Colonic mucosa (tissue), 4 donors: ENCODE data around the gene ACSF3. TPM values are rescaled to one million over a fixed set of nuclear protein-coding genes. Genes with fewer than 3 reads are reported as not detected.

ENCODE experiments used
- DNase-seq: peaks from one replicate; pipeline ENCODE4 v3.0.0-alpha.2; 2020
- H3K27ac ChIP-seq: fragments of 200-600 bp; one replicate; pipeline ENCODE4 v1.8.0; 2021
- H3K27me3 ChIP-seq: fragments of 200-600 bp; one replicate; pipeline ENCODE4 v1.8.0; 2021
- H3K36me3 ChIP-seq: fragments of 200-600 bp; one replicate; pipeline ENCODE4 v1.8.0; 2021
- H3K4me1 ChIP-seq: fragments of 200-600 bp; one replicate; pipeline ENCODE4 v1.8.0; 2021; ENCODE audit warnings: mild to moderate bottlenecking
- H3K4me3 ChIP-seq: fragments of 200-600 bp; one replicate; pipeline ENCODE4 v1.8.0; 2021
- H3K9ac ChIP-seq, 2 donors: one replicate each; pipeline ENCODE4 v1.7.0; 2013; ENCODE audit warnings: control low read depth in 2 of 2, low read depth in 2 of 2, low read length in 2 of 2
- H3K9me3 ChIP-seq: fragments of 200-600 bp; one replicate; pipeline ENCODE4 v1.8.0; 2021
- intact Hi-C: fragments of 100-400 bp; cut with DNase I; formaldehyde crosslinking; loops from one replicate; pipeline ENCODE4 v1.14.1; 2022
- total RNA-seq, 2 donors: library from RNA; stranded (reverse); fragmentation: NEBNext Ultra II Directional in 1 of 2; extraction: Animal tissue kit (Norgen Biotek cat#: 25700) in 1 of 2; gene quantifications; one replicate each; pipeline ENCODE4 v1.2.1, GENCODE V29; 2021
- TF ChIP-seq, protein P1 (sequence below): fragments of 200-600 bp; IDR thresholded peaks from one replicate; pipeline ENCODE4 v1.8.0; 2022; ENCODE audit warnings: antibody characterized with exemption, mild to moderate bottlenecking
- donor health status: healthy.
- donor health status: DM: no; HTN: no; CAD: no.
- donor health status: DM: no; HTN: no; CAD: no.

Gene ACSF3
- total RNA-seq, 2 donors from 2014 or later: 60.2 TPM

- no peak overlapping the region for H3K4me3 ChIP-seq
- intact Hi-C loops: no loop called here
- TF ChIP-seq, protein P1, sequence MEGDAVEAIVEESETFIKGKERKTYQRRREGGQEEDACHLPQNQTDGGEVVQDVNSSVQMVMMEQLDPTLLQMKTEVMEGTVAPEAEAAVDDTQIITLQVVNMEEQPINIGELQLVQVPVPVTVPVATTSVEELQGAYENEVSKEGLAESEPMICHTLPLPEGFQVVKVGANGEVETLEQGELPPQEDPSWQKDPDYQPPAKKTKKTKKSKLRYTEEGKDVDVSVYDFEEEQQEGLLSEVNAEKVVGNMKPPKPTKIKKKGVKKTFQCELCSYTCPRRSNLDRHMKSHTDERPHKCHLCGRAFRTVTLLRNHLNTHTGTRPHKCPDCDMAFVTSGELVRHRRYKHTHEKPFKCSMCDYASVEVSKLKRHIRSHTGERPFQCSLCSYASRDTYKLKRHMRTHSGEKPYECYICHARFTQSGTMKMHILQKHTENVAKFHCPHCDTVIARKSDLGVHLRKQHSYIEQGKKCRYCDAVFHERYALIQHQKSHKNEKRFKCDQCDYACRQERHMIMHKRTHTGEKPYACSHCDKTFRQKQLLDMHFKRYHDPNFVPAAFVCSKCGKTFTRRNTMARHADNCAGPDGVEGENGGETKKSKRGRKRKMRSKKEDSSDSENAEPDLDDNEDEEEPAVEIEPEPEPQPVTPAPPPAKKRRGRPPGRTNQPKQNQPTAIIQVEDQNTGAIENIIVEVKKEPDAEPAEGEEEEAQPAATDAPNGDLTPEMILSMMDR: no peak
- H3K36me3 ChIP-seq: no peaks in the 10 kb centered on the region
- no peak overlapping the region for H3K27ac ChIP-seq
- H3K4me1 ChIP-seq: no peaks in the 10 kb centered on the region
- no peaks in the 10 kb centered on the region for H3K9me3 ChIP-seq
- H3K27me3 ChIP-seq: no peaks in the 10 kb centered on the region
- H3K9ac ChIP-seq: no peak overlapping the region
- no peak for DNase-seq
Observed at GRCh38 chr16:89047331-89048089, 46.1 kb upstream of the ACSF3 start.

DNA sequence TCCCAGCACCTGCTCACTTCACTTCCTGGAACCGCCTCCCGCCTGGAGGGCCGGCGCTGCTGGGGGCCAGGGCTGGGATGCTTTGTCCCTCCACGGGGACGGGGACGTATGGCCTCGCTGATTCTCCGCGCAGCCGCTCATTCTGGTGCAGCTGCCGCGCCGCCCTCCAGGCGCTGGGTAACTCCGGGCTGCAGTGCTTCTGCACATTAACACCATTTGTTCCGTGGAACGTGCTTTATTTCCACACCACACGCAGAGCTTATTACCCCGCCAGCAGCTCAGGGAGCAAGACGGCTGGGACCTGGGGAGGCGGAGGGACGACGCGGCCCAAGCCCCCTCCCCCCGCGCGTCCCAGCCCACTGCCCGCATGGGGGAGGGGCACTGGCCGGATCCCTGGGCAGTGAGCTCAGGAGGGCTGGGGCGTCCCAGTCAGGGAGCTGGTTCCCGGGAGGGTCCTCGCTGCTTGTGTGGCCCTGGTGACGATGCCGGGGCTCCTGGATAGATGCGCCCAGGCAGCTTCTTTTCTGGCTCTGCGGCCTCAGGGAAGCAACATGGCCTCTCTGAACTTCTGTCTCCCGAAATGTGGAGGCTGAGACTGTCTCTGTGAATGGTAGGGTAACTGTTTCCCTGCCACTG is 45.4 kb upstream of the ACSF3 start:
- TF ChIP-seq, protein P1: no peak
- no peaks in the 10 kb centered on the region for H3K27me3 ChIP-seq
- no peaks in the 10 kb centered on the region for H3K4me1 ChIP-seq
- H3K36me3 ChIP-seq: no peaks in the 10 kb centered on the region
- no peak overlapping the region for H3K4me3 ChIP-seq
- H3K9ac ChIP-seq: no peak overlapping the region
- no peaks in the 10 kb centered on the region for H3K9me3 ChIP-seq
- DNase-seq: no peak
- H3K27ac ChIP-seq: no peak overlapping the region
- intact Hi-C loops: no loop called here

DNA sequence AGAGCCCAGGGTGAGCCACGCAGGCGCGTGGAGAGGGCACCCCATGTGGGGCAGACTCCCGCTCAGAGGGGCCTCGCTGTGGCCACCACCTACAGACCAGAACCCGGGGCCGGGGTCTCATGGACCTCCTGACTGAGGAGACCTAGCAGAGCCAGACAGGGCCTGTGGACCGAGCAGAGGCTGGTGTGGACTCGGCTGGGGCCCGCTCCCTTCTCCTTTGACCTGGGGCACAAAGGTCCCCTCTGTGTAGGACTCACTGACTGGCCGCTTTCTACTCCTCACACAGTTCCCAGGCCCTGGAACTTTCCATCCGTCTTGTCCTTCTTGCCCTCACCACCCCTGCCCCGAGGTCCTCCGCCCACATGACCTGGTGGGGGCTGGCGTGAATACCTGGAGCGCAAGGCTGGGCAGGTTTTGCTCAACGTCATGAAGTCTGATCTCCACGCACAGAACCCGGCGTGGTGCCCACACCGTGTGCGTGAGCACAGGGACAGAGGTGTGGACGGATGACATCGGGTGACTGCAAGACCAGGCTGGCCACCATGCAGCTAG is 44.7 kb upstream of the ACSF3 start:
- no peak overlapping the region for H3K9ac ChIP-seq
- H3K4me1 ChIP-seq: no peaks in the 10 kb centered on the region
- intact Hi-C loops: no loop called here
- H3K27me3 ChIP-seq: no peaks in the 10 kb centered on the region
- no peaks in the 10 kb centered on the region for H3K9me3 ChIP-seq
- TF ChIP-seq, protein P1: no peak
- H3K27ac ChIP-seq: no peak overlapping the region
- no peaks in the 10 kb centered on the region for H3K36me3 ChIP-seq
- DNase-seq: no peak
- no peak overlapping the region for H3K4me3 ChIP-seq

DNA sequence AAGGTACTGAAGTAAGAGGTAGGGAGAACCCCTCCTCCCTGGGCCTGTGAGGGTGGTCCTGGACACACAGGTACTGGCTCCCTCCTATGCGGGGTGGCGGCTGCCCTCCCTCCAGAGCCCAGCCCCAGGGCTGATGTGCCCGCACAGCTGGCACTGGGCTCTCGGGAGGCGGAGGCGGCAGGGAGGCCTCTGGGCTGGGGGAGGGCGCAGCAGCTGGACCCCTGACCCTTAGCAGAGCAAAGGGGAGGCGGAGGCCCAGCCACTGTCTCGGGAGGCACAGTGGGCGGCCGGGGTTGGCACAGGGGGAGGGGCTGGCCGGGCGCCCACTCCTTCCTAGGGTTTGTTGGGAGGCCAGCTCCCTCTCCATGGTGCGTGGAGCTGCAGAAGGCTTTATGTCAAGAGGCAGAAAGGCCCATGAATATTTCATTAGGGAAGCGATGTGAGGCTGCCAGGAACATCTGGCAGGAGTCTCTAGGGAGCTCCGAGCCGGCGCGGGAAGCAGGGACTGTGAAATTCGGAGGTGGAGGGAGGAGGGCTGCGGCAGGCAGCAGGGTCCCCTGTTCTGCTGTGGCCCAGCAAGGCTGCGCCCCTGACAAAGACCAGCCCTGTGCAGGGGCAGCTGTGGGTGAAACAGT is 44.1 kb upstream of the ACSF3 start:
- Histone ChIP-seq H3K27ac (no peak overlapping the region), H3K9me3 (no peaks in the 10 kb centered on the region), H3K36me3 (no peaks in the 10 kb centered on the region), H3K4me3 (no peak overlapping the region), H3K27me3 (no peaks in the 10 kb centered on the region), H3K9ac (no peak overlapping the region), H3K4me1 (no peaks in the 10 kb centered on the region)
- intact Hi-C loops: loop anchor here (10.0 kb wide), 1 partner anchor 115 kb away; no protein-coding TSS in a partner anchor
- DNase-seq: no peak
- TF ChIP-seq, protein P1: no peak

- no peaks in the 10 kb centered on the region for H3K27me3 ChIP-seq
- no peak overlapping the region for H3K4me3 ChIP-seq
- TF ChIP-seq, protein P1: no peak
- H3K36me3 ChIP-seq: no peaks in the 10 kb centered on the region
- no peaks in the 10 kb centered on the region for H3K4me1 ChIP-seq
- no peaks in the 10 kb centered on the region for H3K9me3 ChIP-seq
- no peak overlapping the region for H3K9ac ChIP-seq
- intact Hi-C loops: loop anchor here (10.0 kb wide), 1 partner anchor 115 kb away; no protein-coding TSS in a partner anchor
- no peak overlapping the region for H3K27ac ChIP-seq
- DNase-seq: no peak
Observed at GRCh38 chr16:89050119-89050867, 43.4 kb upstream of the ACSF3 start.
